D721Med (cell line): ENCODE results near the gene DYRK1B.

Experiments
- DNase-seq: peaks from one replicate; pipeline ENCODE4 v3.0.0; 2011; ENCODE audit warnings: low spot score; ENCODE audit not compliant: insufficient read length
- FAIRE-seq: peaks from 2 replicates; lab custom pipeline; 2011; peaks lifted over from hg19 to GRCh38; lab: Jason Lieb, UNC
- CTCF ChIP-seq: IDR thresholded peaks from 2 replicates; pipeline ENCODE4 v1.5.1; 2012; ENCODE audit warnings: mild to moderate bottlenecking, control low read depth; ENCODE audit not compliant: insufficient read depth; ENCODE audit errors: missing control alignments

DYRK1B gene

GRCh38 chr19:39843919-39844793 is 10.2 kb upstream of the DYRK1B start:
- TF ChIP-seq CTCF, result peak; percentile 64
- FAIRE-seq (no peak), DNase-seq (no peak)

- TF ChIP-seq CTCF, result no peak
- FAIRE-seq (no peak), DNase-seq (no peak)
These were observed 8.9 kb upstream of the DYRK1B start for GRCh38 chr19:39842693-39843435.

GRCh38 chr19:39841041-39841440 is 7.1 kb upstream of the DYRK1B start:
- no peak for TF ChIP-seq CTCF
- FAIRE-seq, result no peak
- no peak for DNase-seq

- no peak for TF ChIP-seq CTCF
- FAIRE-seq (no peak), DNase-seq (no peak)
These were observed 6.5 kb upstream of the DYRK1B start for GRCh38 chr19:39840492-39840891.

- DNase-seq (no peak), FAIRE-seq (no peak)
- no peak for TF ChIP-seq CTCF
These were observed 5.8 kb upstream of the DYRK1B start for GRCh38 chr19:39839678-39840327.

GRCh38 chr19:39838569-39838968 is 4.6 kb upstream of the DYRK1B start:
- FAIRE-seq (no peak), DNase-seq (no peak)
- no peak for TF ChIP-seq CTCF
